GM06990 (cell line): ENCODE results near the gene GALNT18.

Experiments
- DNase-seq: peaks from one replicate; pipeline ENCODE4 v3.0.0-alpha.2; 2011; ENCODE audit not compliant: insufficient read length; ENCODE audit errors: extremely low read depth
- H3K27me3 ChIP-seq: replicated peaks from 2 replicates; pipeline ENCODE4 v1.6.0; 2011; ENCODE audit warnings: low read length; ENCODE audit not compliant: control insufficient read depth, insufficient read depth
- H3K36me3 ChIP-seq: 2 replicates; pipeline ENCODE4 v1.5.1; 2011; ENCODE audit warnings: low read length; ENCODE audit not compliant: control insufficient read depth, insufficient read depth
- H3K4me3 ChIP-seq: replicated peaks from 2 replicates; pipeline ENCODE4 v1.5.1; 2011; ENCODE audit warnings: low read depth, mild to moderate bottlenecking, control low read depth, low read length
- CTCF ChIP-seq: IDR thresholded peaks from 2 replicates; pipeline ENCODE4 v1.5.1; 2011; ENCODE audit warnings: low read length, control low read depth, mild to moderate bottlenecking, inconsistent platforms; ENCODE audit not compliant: insufficient read depth, poor library complexity, severe bottlenecking

The GALNT18 gene

GRCh38 chr11:11537871-11538270 is 83.9 kb downstream of the GALNT18 start:
- H3K36me3 ChIP-seq, result no peaks in the 10 kb centered on the region
- no peaks in the 10 kb centered on the region for H3K27me3 ChIP-seq
- no peak for TF ChIP-seq CTCF
- H3K4me3 ChIP-seq, result no peak overlapping the region
- no peak for DNase-seq

- no peak for DNase-seq
- H3K27me3 ChIP-seq, result no peaks in the 10 kb centered on the region
- H3K36me3 ChIP-seq, result no peaks in the 10 kb centered on the region
- no peak for TF ChIP-seq CTCF
- no peak overlapping the region for H3K4me3 ChIP-seq
Observed at GRCh38 chr11:11537372-11537771, 84.4 kb downstream of the GALNT18 start.

GRCh38 chr11:11536650-11537049 is 85.2 kb downstream of the GALNT18 start:
- H3K4me3 ChIP-seq, result no peak overlapping the region
- no peak for DNase-seq
- no peaks in the 10 kb centered on the region for H3K27me3 ChIP-seq
- H3K36me3 ChIP-seq, result no peaks in the 10 kb centered on the region
- TF ChIP-seq CTCF, result no peak

- H3K27me3 ChIP-seq, result no peaks in the 10 kb centered on the region
- TF ChIP-seq CTCF, result no peak
- no peak for DNase-seq
- H3K36me3 ChIP-seq, result no peaks in the 10 kb centered on the region
- no peak overlapping the region for H3K4me3 ChIP-seq
Observed at GRCh38 chr11:11535611-11536010, 86.2 kb downstream of the GALNT18 start.

- H3K36me3 ChIP-seq, result no peaks in the 10 kb centered on the region
- H3K4me3 ChIP-seq, result no peak overlapping the region
- TF ChIP-seq CTCF, result no peak
- no peak for DNase-seq
- no peaks in the 10 kb centered on the region for H3K27me3 ChIP-seq
Observed at GRCh38 chr11:11534981-11535380, 86.8 kb downstream of the GALNT18 start.

- no peak for DNase-seq
- H3K4me3 ChIP-seq, result no peak overlapping the region
- H3K27me3 ChIP-seq, result no peaks in the 10 kb centered on the region
- H3K36me3 ChIP-seq, result no peaks in the 10 kb centered on the region
- no peak for TF ChIP-seq CTCF
Observed at GRCh38 chr11:11533751-11534150, 88.1 kb downstream of the GALNT18 start.
